GM19023 (cell line): ENCODE measurements around the gene SOBP.

Source experiments
- ATAC-seq: cut with Tn5 transposase; IDR thresholded peaks from one replicate; pipeline ENCODE4 v1.9.1; 2021; ENCODE audit warnings: mild to moderate bottlenecking, moderate library complexity; ENCODE audit not compliant: unreplicated experiment

Gene SOBP

DNA sequence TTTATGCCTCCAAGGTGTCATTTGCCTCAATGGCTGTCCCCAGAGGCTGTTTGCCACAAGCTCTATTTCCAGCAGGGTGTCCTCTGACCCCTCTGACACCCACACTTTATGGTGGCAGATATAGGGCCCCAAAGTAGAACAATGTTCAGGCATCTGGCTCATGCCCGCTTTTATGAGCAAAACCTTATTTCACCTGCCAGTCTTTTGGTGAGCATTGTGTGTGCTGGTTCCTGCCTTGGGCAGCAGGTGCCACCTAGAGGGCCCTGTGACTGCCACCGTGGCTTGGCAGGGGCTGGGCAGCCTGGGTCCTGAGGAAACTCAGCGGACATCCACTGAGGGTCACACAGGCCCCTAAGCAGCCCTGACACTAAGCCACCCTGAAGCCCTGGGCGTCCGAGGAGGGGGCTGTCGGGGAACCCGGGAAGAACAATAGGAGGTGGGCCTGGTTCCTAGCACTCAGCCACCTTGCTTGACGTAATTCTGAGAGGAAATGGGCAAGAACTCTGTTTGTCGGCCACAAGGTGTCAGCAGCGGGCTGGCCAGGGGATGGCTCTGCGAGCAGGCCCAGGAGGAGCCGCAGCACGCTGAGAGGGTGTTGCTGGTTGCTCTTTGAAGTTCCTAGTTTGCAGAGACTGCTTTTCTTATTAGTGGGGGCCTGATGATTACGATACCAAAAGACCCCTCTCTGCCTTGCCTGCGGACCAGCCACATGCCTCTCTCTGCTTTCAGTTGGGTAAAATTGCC, 185.2 kb downstream of the SOBP start:
- ATAC-seq, result peak; percentile 91

DNA sequence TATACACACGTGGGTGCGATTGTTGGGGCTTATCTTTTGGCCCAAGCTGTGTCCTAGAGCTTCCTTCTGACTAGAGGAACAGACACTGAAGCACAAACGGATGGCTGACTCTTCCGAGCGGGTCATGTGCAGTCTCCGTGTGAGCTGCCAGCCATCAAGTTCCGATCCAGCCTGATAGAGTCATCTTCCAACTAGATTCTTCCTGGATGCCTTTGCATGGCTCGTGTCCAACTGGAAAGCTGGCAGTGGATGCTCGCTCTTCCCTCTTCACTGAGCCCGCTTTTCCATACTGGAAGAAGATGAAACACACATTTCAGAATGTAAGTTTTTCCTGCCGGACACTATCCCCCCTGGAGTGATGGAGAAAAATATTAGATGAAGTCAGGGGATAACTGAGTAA, 186.1 kb downstream of the SOBP start:
- ATAC-seq, result no peak

DNA sequence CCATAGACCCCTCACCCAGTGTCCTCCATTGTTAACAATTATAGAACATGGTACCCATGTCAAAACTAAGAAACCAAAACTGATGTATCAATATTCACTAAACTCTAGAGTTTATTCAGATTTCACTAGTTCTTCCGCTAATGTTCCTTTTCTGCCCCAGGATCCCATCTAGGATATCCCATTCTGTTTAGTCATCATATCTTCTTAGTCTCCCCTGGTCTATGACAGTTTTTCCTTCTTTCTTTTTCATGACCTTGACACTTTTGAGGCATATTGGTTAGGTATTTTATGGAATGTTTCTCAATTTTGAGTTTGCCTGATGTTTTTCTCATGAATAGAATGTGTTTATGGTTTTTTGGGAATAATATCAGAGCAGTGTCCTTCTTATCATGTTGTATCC, 187.5 kb downstream of the SOBP start:
- ATAC-seq, result no peak

DNA sequence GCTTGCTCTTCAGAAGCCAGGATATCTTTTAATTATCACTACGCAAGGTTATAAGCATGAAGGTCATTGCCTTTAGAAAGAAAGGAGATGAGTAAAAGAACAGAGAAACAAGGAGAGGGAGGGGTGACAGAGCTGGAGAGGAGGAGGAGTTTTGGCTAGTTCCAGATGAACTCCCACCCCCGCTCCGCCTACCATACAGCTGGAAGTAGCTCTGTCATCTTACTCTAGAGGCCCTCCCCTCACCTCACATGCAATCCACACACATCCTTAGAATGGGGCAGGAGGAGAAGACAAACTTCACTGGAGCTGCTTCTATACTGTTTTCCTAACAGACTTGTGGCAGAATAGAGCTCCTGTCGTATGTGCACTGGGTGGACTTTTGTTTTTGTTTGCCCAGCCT, 189.5 kb downstream of the SOBP start:
- no peak for ATAC-seq

- no peak for ATAC-seq
Observed at GRCh38 chr6:107682721-107683120, 192.8 kb downstream of the SOBP start.

DNA sequence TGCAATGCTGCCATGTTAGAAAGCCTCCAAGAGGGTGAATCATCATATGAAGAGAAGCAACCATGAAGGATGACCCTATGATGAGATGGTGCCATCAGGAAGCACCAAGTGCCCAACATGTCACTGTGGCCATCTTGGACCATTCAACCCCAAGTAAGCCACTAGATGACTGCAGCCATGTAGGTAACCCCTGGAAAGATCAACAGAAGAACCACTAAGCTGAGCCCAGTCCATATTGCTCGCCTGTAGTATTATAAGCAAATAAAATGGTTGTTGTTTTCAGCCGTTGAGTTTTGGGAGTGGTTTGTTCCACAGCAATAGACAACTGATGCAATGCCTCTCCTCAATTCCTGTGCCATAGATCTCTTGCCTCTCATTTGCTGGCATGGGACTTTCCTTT, 193.3 kb downstream of the SOBP start:
- ATAC-seq, result no peak

DNA sequence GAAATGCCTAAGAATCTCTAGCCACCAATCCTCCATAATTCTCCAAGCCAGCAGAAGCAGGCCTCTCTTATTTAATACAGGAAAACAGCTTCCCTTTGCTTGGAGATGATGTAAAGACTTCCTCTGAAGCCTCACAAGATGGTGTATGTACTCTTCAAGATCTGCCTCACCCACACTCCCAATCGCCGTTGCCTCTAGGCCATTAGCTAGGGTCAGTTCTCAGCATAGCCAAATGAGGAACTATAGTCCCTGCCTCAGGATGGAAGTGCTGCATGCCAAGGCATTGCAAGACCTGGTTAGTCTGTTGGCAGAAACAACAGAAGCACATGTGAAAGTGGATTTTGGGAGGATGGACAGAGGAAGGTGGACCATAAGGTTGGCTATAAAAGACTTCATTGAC, 195.1 kb downstream of the SOBP start:
- ATAC-seq, result no peak

DNA sequence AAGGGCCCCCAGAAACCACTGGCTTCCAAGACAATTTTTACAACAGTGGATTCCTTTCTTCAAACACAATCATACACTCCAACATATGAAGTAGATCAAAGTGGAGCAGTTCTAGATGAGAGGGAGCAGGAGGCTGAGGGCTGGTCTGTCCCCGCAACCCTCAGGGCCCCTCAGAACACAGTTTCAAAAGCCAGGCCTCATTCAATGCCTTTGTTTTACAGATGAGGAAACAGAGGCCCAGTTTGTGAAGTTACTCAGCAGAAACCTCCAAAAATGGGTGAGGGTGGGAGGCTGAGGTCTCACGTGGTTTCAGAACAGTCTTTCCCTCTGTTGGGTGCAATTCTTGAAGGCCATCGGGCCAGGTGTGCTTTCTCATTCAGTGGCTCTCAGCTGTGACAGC, 199.3 kb downstream of the SOBP start:
- ATAC-seq, result no peak

DNA sequence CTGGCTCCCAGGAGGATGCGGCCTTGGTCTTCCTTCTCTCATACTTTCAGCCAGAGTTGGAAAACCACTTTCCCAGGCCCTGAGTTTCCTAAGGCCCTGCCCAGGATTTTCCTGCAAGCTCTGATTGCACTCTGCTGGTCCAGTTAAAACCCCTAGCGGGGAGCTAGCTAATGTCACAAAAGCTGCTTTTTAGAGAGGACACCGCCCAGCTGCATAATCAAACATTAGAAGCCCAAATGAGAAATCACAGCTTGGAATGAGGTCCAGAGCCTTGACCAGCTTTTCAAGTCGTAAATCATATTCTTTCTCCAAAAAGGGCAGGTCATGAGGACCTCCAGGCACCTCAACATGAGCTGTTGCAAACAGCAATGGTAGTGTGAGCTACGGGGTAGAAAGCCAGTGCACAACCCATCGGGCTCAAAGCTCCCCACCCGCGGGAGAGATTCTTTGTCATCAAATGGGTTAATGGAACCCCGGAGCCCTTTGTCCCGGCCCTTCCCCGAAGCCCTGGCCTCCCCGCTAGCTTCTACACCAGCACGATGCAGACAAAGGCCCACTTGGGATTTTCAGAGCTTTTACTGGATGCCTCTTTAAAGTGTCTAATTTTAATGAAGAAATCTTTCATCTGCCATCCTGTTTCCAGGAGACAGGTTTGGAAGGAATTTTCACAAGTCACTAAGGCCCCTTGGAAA, 200.2 kb downstream of the SOBP start:
- no peak for ATAC-seq

GRCh38 chr6:107690643-107691061, 200.7 kb downstream of the SOBP start:
- ATAC-seq, result no peak

- ATAC-seq, result no peak
Observed at GRCh38 chr6:107691062-107691751, 201.3 kb downstream of the SOBP start.

GRCh38 chr6:107692351-107692750, 202.4 kb downstream of the SOBP start:
- no peak for ATAC-seq

GRCh38 chr6:107695061-107695720, 205.3 kb downstream of the SOBP start:
- no peak for ATAC-seq

- ATAC-seq, result no peak
Observed at GRCh38 chr6:107697682-107698081, 207.8 kb downstream of the SOBP start.

DNA sequence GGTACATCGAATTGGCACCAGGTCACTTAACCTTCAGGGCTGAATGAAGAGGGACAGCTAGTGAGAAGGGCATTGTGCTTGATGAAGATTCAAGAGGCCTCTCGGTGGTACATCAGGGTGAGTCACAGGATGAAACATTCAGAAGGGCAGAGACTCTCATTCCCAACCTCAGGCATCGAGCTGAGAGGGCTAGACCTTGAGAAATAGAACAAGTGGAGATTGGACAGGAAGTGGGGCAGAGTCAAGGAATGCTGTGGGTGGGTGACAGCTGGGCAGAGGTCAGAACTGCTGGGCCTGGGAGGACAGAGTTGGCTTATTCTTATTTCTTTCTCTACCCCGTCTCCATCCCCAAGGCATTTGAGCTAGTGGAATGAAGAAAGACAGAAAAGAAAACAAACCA, 208.2 kb downstream of the SOBP start:
- no peak for ATAC-seq

DNA sequence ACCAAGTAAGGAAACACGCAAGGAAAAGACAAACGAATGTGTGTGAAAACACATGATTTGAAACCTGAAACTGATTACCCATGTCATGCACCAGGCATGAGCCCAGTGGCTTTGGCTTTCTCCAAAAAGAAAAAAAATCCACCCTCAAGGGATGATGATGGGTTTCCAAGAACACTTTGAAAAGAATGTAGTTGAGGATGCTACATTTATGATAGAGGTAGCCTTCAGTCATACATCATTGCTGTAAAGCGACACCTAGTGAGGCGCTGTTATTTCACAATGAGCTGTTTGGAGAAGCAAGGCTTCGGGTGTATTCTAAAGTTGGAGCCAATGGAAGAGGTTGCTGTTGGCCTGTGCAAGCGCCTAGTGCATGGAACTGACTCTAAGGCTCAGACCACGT, 209.3 kb downstream of the SOBP start:
- no peak for ATAC-seq

DNA sequence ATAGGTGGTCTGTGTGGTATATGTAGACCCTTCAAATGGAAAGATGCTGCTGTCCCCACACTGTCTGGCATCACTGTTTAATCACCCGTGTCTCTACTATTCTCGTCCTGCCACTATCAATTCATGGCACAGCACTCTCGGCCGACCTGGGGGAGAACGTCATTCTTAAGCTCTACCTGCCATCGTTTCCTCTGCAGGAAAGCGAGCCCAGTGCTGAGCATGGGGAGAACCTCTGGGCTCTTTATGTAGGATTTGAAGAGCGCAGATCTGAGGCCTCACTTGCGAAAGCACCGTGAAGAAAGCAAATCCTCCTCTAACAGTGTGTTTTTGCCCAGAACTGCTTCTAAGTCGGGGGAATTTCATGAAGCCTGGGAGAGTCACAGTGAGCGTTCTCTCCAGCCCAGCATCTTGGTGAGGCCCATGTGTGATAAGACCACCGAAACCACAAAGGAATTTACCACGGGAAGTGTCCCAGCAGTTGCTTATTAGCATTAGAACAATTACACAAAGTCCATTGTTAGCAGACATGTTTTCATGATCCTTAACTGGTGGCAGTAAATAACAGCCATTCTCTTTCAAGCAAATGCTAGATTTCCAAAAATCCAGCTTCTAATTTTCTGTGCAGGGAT, 209.9 kb downstream of the SOBP start:
- ATAC-seq, result no peak

DNA sequence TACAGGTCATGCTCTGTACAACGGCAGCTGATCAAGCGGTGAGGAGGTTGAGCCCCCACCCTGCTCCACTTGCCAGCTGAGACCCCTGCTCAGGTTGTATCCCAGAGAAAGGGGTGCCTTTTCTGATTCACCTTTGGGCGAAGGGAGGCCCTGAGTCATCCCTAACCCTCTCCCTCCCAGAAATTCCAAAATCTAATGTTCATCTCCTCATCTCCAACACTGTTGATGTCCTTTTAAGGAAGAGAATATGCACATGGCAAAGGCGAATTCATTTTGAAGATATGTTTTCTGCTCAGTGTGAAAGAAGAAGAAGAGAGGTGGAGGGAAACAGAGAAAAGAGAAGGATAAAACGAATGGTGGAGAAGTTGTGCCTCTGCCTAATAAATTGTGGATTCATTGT, 213.7 kb downstream of the SOBP start:
- no peak for ATAC-seq

DNA sequence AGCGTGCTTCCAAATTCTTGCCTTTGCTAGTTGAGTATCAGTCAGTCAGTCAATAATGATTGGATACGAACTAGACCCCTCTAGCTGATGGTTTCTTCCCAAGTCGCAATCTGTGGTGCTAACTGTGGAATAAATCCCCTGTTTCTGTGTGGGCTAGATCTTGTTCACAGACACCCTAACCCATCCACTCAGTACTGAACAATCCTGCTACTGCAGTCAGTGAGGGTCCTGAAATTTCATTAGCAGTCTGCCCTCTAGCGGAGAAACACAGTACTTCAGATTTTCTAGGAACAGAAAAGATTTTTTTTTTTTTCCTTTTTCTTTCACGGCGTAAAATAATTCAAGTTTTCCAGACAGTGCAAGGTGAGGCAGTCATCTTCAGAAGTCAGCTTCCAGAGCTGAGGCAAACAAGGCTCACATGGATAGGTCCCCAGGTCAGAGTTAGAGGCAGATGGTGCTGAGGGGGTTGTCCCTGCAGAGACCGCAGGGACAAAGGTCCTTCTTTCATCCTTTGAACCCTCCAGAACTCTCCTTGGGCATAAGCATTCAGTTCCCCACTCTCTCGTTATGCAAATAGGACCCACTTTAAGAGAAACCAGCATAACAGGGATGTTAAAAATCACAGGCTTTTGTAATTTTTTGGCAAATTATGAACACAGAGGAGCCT, 214.6 kb downstream of the SOBP start:
- ATAC-seq, result no peak

DNA sequence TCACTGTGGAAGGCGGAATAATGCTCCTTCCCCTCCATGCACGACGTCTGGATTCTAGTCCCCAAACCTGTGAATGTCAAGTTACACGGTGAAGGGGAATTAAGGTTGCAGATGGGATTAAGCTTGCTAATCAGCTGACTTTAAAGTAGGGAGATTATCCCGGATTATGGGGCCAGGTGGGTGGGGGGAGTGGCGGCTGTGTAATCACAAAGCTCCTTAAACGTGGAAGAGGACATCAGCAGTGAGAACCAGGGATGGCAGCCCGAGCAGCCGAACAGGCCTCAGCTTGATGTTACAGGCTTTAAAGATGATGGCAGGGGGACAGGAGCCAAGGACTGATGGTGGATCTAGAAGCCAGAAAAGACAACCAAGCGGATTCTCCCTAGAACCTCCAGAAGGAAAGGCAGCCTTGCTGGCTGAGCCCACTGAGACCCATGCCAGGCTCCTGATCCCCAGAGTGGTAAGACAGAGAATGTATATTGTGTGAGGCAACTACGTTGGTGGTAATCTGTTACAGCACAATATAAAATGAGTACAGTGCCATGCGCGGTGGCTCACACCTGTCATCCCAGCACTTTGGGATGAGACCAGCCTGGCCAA, 216.7 kb downstream of the SOBP start:
- no peak for ATAC-seq
